CD4-positive, alpha-beta T cell treated with Interleukin-15 for 1 hour (primary cell): ENCODE results near the gene SELP.
"Not testable (repeated sequence)": the region's sequence is repeated elsewhere in the genome, so short reads cannot be mapped to it uniquely, and the experiment has no call there.

Source experiments
- DNase-seq: peaks from one replicate; pipeline ENCODE4 v3.0.0-alpha.2; 2020

Gene SELP

DNA sequence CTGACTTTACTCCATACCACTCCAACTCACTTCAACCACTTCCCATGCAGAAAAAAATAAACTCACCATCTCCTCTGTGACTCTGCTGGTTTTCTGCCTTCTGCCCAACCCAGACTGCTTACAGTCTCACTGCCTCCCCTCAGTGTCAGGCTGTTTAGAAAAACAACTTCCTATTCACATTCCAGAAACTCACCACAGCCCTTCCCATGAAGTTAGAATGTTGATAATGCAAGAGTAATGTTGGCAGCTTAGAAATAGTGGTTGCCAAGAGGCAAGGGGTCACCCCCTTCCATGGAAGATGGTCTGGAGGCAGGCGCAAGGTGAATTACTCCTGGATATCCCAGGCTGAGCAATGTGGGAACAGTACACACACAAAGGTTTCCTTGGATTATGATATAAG is at the start of gene SELP:
Gene SELP (minus strand): TSS at position 119 of the 400 bp plus-strand sequence. CDS start 50 bp downstream, at position 69.
- no peak for DNase-seq

DNA sequence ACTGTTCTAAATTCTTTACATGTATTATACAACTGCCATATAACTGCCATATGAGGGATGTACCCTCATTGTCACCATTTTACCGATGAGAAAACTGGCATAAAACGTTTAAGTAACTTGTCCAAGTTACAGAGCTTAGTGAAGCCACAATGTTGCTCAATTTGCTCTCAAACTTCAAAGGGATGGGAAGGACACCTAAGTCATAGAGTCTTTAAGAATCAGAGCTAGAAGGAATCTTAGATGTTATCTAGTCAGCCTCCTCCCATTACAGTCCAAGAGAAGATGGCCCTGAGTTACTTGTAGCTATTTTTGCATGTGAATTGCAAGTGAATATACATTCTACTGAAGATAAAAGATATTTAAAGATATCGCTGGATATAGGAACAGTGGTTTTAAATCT is 49.8 kb upstream of the SELP start:
- no peak for DNase-seq

DNA sequence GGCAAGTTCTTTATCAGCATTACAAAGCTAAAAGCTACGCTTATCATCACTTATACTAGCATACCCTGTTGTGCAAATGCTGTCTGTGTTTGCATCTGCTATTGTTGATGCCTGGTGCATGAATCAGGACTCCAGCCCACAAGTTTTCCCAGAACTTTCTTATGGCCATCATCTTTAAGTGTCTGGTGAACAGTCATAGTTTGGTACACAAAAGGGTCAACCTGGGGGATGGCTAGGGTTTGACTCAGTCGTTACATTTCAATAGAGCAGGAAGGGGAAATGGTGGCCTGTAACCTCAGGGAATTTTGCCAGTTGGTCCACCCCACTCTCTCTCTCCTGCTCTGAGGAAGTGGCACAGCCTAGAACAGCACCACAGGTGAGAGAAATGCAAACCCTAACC is 46.1 kb upstream of the SELP start:
- no peak for DNase-seq

DNA sequence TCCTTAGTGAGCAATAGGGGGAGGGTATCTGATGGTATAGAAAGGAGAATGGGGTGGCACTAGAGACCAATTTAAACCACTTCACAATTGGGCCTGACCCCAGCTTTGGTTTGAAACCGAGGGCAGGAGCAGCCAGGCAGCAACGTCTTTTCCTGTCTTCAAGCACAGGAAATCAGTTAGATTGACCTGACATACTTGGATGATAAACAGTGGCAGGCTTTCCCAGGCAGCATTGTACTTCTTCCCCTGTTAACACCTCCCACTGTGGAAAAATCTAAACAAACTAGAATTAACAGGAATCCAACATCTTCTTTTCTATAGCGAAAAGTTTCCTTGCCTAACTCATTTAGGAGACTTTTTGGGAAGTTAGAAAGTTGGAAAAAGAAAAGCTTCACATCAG is 40.9 kb upstream of the SELP start:
- no peak for DNase-seq

DNA sequence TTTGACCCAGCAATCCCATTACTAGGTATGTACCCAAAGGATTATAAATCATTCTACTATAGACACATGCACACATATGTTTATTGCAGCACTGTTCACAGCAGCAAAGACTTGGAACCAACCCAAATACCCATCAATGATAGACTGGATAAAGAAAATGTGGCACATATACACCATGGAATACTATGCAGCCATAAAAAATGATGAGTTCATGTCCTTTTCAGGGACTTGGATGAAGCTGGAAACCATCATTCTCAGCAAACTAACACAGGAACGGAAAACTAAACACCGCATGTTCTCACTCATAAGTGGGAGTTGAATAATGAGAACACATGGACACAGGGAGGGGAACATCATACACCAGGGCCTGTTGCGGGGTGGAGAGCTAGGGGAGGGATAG is 40.3 kb upstream of the SELP start:
- DNase-seq, result not testable (repeated sequence)

DNA sequence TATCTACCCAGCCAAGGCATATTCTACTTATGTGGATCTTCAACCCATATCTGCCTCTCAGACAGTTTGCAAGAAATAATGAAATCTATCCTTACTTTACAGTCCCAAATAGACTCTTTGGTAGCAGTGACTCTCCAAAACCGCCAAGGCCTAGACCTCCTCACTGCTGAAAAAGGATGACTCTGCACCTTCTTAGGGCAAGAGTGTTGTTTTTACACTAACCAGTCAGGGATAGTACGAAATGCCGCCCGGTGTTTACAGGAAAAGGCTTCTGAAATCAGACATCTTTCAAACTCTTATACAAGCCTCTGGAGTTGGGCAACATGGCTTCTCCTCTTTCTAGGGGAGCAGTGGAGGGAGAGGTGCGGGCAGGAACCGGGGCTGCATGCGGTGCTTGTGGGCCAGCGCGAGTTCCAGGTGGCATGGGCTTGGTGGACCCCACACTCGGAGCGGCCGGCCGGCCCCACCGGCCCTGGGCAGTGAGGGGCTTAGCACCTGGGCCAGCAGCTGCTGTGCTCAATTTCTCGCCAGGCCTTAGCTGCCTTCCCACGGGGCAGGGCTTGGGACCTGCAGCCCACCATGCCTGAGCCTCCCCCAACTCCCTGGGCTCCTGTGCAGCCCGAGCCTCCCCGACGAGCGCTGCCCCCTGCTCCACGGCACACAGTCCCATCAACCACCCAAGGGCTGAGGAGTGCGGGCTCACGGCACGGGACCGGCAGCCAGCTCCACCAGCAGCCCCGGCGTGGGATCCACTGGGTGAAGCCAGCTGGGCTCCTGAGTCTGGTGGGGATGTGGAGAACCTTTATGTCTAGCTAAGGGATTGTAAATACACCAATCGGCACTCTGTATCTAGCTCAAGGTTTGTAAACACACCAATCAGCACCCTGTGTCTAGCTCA is 38.0 kb upstream of the SELP start:
- DNase-seq, result not testable (repeated sequence)

DNA sequence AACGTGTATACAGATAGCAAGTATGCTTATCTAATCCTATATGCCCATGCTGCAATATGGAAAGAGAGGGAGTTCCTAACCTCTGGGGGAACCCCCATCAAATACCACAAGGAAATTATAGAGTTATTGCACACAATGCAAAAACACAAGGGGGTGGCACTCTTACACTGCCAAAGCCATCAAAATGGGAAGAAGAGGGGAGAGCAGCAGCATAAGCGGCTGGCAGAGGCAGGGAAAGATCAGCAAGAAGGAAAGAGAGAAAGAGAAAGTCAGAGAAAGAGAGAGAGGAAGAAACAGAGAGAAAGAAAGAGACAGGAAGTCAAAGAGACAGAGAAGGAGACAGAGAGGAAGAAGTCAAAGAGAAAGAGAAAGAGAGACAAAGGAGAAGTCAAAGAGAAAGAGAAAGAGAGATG is 37.3 kb upstream of the SELP start:
- not testable (repeated sequence) for DNase-seq

DNA sequence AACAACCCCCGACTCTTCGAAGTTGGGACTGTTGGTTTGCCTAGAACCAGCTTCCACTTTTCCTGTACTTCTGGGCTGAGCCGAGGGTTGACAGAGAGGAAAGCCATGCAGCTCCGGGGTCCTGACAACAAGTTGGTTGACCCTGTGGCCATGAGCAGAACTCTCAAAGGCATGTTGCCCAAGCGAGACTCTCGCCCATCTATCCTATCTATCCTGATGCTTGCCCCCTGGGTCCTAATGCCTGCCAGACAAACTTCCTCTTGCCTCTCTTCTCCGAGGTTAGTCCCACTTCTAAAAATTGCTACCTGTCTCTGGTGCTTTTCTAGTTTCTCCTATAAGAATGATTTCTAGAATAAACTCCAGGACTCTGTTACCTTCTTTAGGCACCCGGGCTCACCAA is 32.8 kb upstream of the SELP start:
- DNase-seq, result not testable (repeated sequence)

DNA sequence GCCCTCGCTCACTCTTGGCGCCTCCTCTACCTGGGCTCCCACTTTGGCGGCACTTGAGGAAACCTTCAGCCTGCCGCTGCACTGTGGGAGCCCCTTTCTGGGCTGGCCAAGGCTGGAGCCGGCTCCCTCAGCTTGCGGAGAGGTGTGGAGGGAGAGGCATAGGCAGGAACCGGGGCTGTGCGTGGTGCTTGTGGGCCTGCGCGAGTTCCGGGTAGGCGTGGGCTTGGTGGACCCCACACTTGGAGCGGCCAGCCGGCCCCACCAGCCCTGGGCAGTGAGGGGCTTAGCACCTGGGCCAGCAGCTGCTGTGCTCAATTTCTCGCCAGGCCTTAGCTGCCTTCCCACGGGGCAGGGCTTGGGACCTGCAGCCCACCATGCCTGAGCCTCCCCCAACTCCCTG is 31.1 kb upstream of the SELP start:
- not testable (repeated sequence) for DNase-seq

DNA sequence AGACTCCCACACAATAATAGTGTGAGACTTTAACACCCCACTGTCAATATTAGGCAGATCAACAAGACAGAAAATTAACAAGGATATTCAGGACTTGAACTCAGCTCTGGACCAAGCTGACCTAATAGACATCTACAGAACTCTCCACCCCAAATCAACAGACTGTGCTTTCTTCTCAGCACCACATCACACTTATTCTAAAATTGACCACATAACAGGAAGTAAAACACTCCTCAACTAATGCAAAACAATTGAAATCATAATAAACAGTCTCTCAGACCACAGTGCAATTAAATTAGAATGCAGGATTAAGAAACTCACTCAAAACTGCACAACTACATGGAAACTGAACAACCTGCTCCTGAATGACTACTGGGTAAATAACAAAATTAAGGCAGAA is 28.9 kb upstream of the SELP start:
- DNase-seq, result not testable (repeated sequence)

DNA sequence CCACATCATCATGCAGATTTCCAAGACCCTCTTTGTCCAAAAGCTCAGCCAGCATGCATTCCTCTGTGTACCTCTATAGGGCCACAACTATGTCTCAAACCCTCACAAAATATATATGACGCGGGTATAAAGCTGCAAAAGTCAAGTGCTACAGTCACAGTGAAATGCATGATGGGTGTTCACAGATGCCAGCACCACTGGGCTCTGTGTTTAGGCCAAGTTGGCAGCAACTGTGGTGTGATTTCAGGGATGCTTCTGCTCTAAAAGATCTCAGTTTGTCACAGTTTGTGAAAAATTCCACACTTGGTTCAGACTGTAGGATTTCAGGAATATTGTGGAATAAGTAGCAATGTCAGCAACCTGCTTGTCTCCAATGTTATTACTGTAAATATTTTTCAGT is 23.9 kb upstream of the SELP start:
- DNase-seq, result no peak

DNA sequence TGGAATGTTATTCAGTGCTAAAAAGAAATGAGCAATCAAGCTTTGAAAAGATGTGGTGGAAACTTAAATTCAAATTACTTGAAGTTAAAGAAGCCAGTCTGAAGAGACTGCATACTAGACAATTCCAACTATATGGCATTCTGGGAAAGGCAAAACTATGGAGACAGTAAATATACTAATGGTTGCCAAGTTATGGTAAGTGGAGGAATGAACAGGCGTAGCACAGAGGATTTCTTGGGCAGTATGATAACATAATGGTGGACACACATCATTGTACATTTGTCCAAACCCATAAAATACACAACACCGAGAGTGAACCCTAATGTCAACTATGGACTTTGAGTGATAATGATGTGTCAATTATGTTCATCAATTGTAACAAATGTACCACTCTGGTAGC is 21.1 kb upstream of the SELP start:
- no peak for DNase-seq

DNA sequence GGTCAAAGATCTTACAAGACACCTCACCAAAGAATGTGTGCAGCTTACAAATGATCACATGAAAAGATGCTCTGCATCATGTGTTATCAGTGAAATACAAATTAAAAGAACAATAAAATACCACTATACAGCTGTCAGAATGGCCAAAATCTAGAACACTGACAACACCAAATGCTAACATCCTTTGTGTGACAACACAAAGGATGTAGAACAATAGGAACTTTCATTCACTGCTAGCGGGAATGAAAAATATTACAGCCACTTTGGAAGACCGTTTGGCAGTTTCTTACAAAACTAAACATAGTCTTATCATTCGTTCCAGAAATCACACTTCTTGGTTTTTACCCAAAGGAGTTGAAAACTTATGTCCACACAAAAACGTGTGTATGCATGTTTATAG is 20.6 kb upstream of the SELP start:
- DNase-seq, result no peak

DNA sequence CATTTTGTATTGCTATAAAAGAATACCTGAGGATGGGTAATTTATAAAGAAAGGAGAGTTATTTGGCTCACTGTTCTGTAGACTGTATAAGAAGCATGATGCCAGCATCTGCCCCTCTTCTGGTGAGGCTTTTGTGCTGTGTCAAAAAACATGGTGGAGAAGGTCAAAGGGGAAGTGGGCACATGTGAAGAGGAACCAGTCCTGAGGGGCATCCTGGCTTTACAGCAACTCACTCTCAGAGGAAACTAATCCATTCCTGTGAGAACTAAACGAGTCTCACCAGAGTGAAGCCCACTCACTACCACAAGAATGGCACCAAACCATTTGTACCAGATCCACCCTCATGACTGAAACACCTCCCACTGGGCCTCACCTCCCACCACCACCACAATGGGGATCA is 18.8 kb upstream of the SELP start:
- no peak for DNase-seq

DNA sequence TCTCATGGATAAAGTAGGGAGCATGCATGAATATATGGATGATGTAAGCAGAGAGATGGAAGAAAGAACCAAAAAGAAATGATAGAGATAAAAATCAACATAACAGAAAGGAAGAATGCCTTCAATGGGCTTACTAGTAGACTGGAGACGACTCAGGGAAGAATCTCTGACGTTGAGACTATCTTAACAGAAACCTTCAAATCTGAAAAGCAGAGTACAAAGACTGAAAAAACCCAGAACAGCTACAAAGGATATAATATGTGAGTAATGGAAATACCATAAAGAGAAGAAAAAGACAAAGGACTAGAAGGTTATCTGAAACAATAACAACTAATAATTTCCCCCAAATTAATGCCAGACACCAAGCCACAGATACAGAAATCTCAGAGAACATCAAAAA is 18.3 kb upstream of the SELP start:
- no peak for DNase-seq

DNA sequence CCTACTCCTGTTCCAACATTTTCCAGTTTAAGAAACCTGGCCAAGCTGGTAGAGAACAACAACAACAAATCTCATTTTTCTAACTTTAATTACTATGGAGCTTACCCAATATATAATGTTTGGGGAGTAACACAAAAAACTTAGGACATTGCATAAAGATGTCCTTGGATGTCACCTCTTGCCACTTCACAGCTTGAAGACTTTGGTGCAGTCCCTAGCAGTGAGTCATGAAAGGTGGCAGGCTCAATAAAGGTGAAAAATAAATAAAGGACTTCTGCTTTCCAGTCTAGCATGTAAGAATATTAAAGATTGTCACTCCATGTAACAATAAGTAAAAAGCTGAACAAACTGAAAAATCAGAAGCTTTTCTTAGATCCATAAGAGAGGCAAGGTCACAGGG is 17.6 kb upstream of the SELP start:
- DNase-seq, result no peak

DNA sequence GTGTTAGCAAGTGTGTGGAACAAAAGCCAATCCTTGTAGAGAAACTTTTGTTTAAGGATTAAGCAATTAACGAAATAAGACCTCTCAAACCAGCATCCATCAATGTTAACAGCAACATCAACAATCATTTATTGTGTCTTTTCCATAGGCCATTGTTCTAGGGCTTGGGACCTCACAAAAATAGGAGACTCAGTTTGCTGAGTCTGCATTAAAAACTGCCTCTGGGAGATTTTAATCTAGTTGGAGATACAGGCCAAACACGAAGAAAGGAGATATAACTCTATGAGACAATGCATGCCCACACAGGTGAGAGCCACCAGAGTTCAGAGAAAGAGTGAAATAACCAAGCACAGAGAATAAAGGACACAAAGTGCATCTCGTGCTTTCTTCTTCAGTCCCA is 14.4 kb upstream of the SELP start:
- no peak for DNase-seq

DNA sequence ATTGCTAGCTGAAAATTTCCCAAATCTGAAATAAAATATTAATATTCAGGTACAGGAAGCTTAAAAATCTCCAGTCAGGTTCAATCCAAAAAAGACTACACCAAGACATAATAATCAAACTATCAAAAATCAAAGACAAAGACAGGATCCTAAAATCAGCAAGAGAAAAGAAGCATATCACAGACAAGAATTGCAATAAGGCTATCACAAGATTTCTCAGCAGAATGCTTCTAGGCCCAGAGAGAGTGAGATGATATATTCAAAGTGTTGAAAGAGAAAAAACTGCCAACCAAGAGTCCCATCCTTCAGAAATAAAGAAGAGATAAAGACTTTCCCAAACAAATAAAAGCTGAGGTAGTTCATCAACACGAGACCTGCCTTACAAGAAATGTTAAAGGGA is 5.0 kb upstream of the SELP start:
- DNase-seq, result no peak

DNA sequence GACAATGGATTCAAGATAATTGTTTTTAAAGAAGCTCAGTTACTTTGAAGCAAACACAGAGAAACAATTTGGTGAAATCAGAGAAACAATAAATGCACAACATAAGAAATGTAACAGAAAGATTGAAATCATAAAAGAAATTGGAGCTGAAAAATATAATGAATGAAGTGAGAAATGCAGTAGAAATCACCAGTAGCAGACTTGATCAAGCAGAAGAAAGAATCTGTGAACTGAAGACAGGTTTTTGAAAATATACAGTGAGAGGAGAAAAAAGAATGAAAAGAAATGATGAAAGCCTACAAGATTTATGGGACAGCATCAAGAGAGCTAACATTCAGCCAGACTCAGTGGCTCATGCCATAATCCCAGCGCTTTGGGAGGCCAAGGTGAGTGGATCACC is 4.2 kb upstream of the SELP start:
- DNase-seq, result no peak

DNA sequence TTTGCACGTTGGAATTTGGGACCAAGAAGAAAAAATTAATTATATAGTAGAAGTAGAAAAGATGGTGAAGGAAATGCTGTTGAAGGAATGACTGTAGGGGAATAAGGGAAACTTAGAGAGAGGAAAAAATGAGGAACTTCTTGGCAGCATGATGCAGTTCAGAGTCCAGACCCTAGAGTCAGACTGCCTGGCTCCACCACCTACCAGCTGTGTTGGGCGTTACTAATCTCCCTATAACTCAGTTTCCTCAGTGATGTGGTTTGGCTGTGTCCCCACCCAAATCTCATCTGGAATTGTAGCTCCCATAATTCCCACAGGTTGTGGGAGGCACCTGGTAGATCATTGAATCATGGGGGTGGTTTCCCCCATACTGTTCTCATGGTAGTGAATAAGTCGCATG is 1.3 kb upstream of the SELP start:
- DNase-seq, result no peak

DNA sequence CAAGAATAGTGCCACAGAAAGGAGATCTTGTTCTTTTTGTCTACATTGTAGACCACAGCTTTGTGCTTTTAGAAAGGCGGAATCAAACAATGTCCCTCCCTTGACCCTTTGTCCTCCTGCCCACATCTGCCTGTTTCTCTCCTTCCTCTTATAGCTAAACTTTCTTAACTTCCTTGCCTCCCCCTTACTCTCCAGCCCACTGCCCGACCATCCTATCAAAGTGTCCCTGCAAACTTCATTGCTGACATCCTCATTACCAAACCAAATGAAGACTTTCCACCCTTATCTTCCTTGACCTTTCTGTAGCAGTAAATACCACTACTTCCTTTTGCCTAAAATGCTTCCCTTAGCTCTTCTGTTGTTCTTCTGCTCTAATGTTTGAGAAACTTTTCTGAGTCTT is 5.0 kb downstream of the SELP start:
- no peak for DNase-seq

DNA sequence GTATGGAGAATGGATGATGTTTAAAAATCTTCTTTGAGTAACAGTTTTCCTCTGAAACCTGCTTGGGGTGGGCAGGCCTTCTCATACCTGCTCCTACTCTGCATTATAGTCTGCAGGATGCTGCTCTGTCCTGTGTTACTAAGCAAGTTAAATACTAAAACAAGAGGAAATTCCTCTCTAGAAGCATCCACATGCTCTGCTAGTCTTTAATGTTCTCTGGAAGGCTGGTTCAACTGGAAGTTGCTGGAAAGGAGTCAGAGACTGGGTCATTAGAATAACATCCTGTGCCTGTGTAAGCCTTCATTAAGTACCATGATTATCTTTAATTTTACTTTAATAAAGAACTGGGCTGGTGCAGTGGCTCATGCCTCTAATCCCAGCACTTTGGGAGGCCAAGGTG is 5.8 kb downstream of the SELP start:
- no peak for DNase-seq

DNA sequence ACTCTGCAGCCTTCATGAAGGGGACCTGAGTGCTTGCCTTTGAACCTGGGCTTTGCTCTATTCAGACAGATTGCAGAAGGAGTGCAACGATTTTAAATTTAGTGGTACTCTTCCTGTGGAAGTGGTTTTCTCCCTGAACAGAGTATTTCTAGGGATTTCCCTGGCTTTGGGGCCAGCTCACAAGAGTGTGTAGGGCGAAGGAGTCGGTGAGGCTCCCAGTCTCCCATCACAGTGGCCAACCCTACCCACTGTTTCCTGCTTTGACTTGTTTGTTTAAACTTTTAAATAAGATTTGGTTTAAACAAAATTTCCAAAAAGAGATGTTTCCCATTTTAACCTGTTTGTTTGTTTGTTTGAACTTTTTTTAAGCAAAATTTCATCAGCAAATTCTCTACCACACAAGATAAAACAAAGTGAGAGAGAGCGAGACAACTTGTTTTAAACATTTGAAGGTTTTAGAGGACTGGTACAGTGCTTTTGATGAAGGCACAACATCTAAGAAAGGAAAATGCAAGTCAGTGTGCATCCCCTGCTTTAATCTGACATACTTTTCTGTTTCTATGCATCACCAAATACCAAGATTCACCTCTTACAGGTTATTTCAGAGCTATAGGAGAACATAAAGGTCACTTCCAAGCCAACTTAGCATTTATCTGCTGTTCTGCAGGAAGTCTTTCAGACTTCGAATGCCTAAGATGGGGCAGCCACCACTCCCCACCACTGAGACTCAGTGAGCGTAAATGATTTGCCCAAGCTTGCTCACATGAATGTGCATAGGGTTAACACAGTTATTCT is 6.6 kb downstream of the SELP start:
- DNase-seq, result no peak

DNA sequence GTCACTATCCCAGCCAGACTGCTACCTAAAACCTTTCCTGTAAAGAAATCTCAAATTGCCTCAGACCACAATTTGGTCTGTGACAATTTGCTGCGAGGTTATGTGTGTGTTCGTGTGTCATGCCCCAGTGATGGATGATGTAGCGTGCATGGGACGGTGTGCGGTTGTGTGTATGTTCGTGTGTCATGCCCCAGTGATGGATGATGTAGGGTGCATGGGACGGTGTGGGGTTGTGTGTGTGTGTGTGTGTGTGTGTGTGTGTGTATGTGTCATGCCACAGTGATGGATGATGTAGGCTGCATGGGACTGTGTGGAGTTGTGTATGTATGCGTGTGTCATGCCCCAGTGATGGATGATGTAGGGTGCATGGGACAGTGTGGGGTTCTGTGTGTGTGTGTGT is 9.4 kb downstream of the SELP start:
- DNase-seq, result no peak
